ENCODE results near the gene EID3. TPM values are rescaled to one million over a fixed set of nuclear protein-coding genes. Genes with fewer than 3 reads are reported as not detected.

Gene EID3
- total and polyA plus RNA-seq, 2 experiments from 2014 or later: 3.3 to 3.4 TPM

GRCh38 chr12:104285740-104286515, 17.6 kb upstream of the EID3 start:
- H3K4me3 ChIP-seq: peak overlapping the region; percentile 64
- DNase-seq (ENCODE audit: low spot score) (no peak), ATAC-seq (no peak)
- Mint-ChIP-seq H3K27me3 (ENCODE audit: insufficient read depth, low read depth, poor library complexity) (peaks cover 16% of the 10 kb centered on the region), H3K36me3 (ENCODE audit: low read depth) (peaks cover 6% of the 10 kb centered on the region), H3K27ac (peak overlapping the region; percentile 100), H3K4me1 (peaks cover 22% of the 10 kb centered on the region), H3K4me3 (peak overlapping the region; percentile 99), H3K9me3 (no peaks in the 10 kb centered on the region; the same call in 2 of the 3 replicates)
- no peaks in the 10 kb centered on the region for H3K27me3 ChIP-seq (ENCODE audit: insufficient read depth)
- peak overlapping the region; percentile 29 for H3K27ac ChIP-seq (ENCODE audit: low read depth)
- no peaks in the 10 kb centered on the region for H3F3A ChIP-seq (replicated peaks; ENCODE audit: low read depth)
- peaks cover 15% of the 10 kb centered on the region; the same call in 1 of the 2 replicates for H3K4me1 ChIP-seq (ENCODE audit: insufficient read depth)
- peak overlapping the region; percentile 30 for H3K4me2 ChIP-seq
- no peaks in the 10 kb centered on the region for H3K36me3 ChIP-seq (ENCODE audit: insufficient read depth)
- peaks cover 34% of the 10 kb centered on the region for H3K79me2 ChIP-seq (replicated peaks; ENCODE audit: insufficient read depth)
- peak overlapping the region; percentile 61; the same call in 1 of the 2 replicates for H2AFZ ChIP-seq
- no peaks in the 10 kb centered on the region for H3K9me2 ChIP-seq (ENCODE audit: insufficient read depth)
- TF ChIP-seq CTCF (conservative IDR thresholded peaks at IDR 0.05; ENCODE audit: low read depth in 2 of 2) (no peak), POLR2AphosphoS5 (IDR thresholded peaks at IDR 0.05; ENCODE audit: low read depth) (no peak), REST (IDR thresholded peaks at IDR 0.05; ENCODE audit: unreplicated experiment) (no peak), ZNF114 (CRISPR knock-in tag; IDR thresholded peaks at IDR 0.05) (no peak), ETS1 (IDR thresholded peaks at IDR 0.05) (no peak), JUNB (IDR thresholded peaks at IDR 0.05; ENCODE audit: unreplicated experiment) (no peak), CREB1 (CRISPR knock-in tag; IDR thresholded peaks at IDR 0.05; ENCODE audit: low read depth) (no peak), EZH2 (IDR thresholded peaks at IDR 0.05; ENCODE audit: low read depth, unreplicated experiment) (no peak), NANOG (IDR thresholded peaks at IDR 0.05; ENCODE audit: borderline replicate concordance) (no peak), EZH2phosphoT487 (IDR thresholded peaks at IDR 0.05; ENCODE audit: unreplicated experiment) (no peak)
- peaks cover 6% of the 10 kb centered on the region for H4K20me1 ChIP-seq (replicated peaks; ENCODE audit: insufficient read depth)

All from GM23338 (cell line).